H1 (cell line): ENCODE measurements around the gene BRD9. TPM values are rescaled to one million over a fixed set of nuclear protein-coding genes. Genes with fewer than 3 reads are reported as not detected.

Experiments used
- CTCF ChIA-PET: fragments of 300-600 bp; sonication (Branson Sonifier 250); formaldehyde crosslinking; loops from one replicate; lab custom pipeline; 2021; ENCODE audit not compliant: partially characterized antibody; lab: Charles Lee
- POLR2A ChIA-PET: fragments of 300-600 bp; sonication (Branson Sonifier 250); formaldehyde crosslinking; loops from one replicate; lab custom pipeline; 2021; ENCODE audit warnings: inconsistent platforms; ENCODE audit not compliant: partially characterized antibody; lab: Charles Lee
- DNase-seq, 2 experiments: peaks; one replicate each; pipeline versions ENCODE4 v3.0.0 to v3.0.0-alpha.2; 2010 to 2022; ENCODE audit warnings: low spot score in 2 of 2, low read depth in 1 of 2, mixed read lengths in 1 of 2
- FAIRE-seq: peaks from 2 replicates; lab custom pipeline; 2011; peaks lifted over from hg19 to GRCh38; lab: Jason Lieb, UNC
- H2AFZ ChIP-seq: 2 replicates; pipeline ENCODE4 v1.8.1; 2012; ENCODE audit warnings: low read length, inconsistent platforms
- H2AK5ac ChIP-seq: 2 replicates; pipeline ENCODE4 v1.6.1; 2013; ENCODE audit warnings: low read depth, low read length
- H2BK120ac ChIP-seq: replicated peaks from 2 replicates; pipeline ENCODE3; 2013; ENCODE audit warnings: low read depth, low read length, inconsistent platforms
- H2BK12ac ChIP-seq: 2 replicates; pipeline ENCODE4 v1.6.1; 2013; ENCODE audit warnings: low read depth, low read length
- H2BK15ac ChIP-seq: 2 replicates; pipeline ENCODE4 v1.6.1; 2013; ENCODE audit warnings: low read length
- H2BK20ac ChIP-seq: 2 replicates; pipeline ENCODE4 v1.6.1; 2013; ENCODE audit warnings: low read length
- H2BK5ac ChIP-seq: 2 replicates; pipeline ENCODE4 v1.6.1; 2013; ENCODE audit warnings: low read depth, low read length
- H3K14ac ChIP-seq: 2 replicates; pipeline ENCODE4 v1.6.1; 2013; ENCODE audit warnings: inconsistent platforms; ENCODE audit not compliant: insufficient read length
- H3K18ac ChIP-seq: 2 replicates; pipeline ENCODE4 v1.6.1; 2013; ENCODE audit warnings: low read length; ENCODE audit errors: extremely low read depth
- H3K23ac ChIP-seq: 2 replicates; pipeline ENCODE4 v1.6.1; 2013; ENCODE audit warnings: inconsistent platforms; ENCODE audit not compliant: insufficient read length
- H3K23me2 ChIP-seq: 2 replicates; pipeline ENCODE4 v1.6.1; 2013; ENCODE audit warnings: low read depth, low read length
- H3K27ac ChIP-seq: 2 replicates; pipeline ENCODE4 v1.6.1; 2011; ENCODE audit warnings: low read depth, low read length, inconsistent platforms
- H3K27me3 ChIP-seq, 4 experiments: replicated peaks in 1 of 4; 1 replicate in 1 of 4; 2 replicates in 3 of 4; pipeline versions ENCODE4 v1.6.1 to v1.8.1; 2011 to 2013; ENCODE audit warnings: low read length in 3 of 4, mild to moderate bottlenecking in 3 of 4, inconsistent platforms in 2 of 4, mixed read lengths in 2 of 4, moderate library complexity in 1 of 4; ENCODE audit not compliant: control insufficient read depth in 3 of 4, insufficient read depth in 3 of 4; ENCODE audit errors: extremely low read depth in 1 of 4
- H3K36me3 ChIP-seq, 4 experiments: 2 replicates each; pipeline versions ENCODE4 v1.6.1 to v1.8.1; 2011 to 2013; ENCODE audit warnings: mild to moderate bottlenecking in 4 of 4, low read length in 3 of 4, moderate library complexity in 2 of 4, control low read depth in 1 of 4, inconsistent platforms in 1 of 4; ENCODE audit not compliant: insufficient read depth in 4 of 4, control insufficient read depth in 2 of 4
- H3K4ac ChIP-seq: replicated peaks from 2 replicates; pipeline ENCODE3; 2013; ENCODE audit warnings: low read length, low read depth, mixed read lengths, inconsistent platforms; ENCODE audit not compliant: insufficient read length
- H3K4me1 ChIP-seq, 4 experiments: replicated peaks in 1 of 4; 1 replicate in 1 of 4; 2 replicates in 3 of 4; pipeline versions ENCODE4 v1.6.1 to v1.8.1; 2011 to 2013; ENCODE audit warnings: low read length in 3 of 4, inconsistent platforms in 2 of 4, mixed read lengths in 1 of 4; ENCODE audit not compliant: insufficient read depth in 4 of 4, control insufficient read depth in 3 of 4
- H3K4me2 ChIP-seq, 2 experiments: 2 replicates each; pipeline versions ENCODE4 v1.6.1 to v1.8.1; 2011 to 2013; ENCODE audit warnings: low read depth in 2 of 2, low read length in 2 of 2, control low read depth in 1 of 2, inconsistent platforms in 1 of 2, mild to moderate bottlenecking in 1 of 2; ENCODE audit not compliant: insufficient read depth in 1 of 2
- H3K4me3 ChIP-seq, 4 experiments: fragments of 200-600, 300-600 bp in 1 of 4; sonication (generic), shearing (Covaris generic), sonication (Bioruptor Twin) in 1 of 4; 2 replicates each; pipeline versions ENCODE4 v1.5.1 to v1.8.1; 2011 to 2016; ENCODE audit warnings: low read length in 4 of 4, low read depth in 3 of 4, control low read depth in 2 of 4, inconsistent platforms in 2 of 4, mild to moderate bottlenecking in 2 of 4, mixed read lengths in 1 of 4, moderate library complexity in 1 of 4; ENCODE audit not compliant: insufficient read depth in 2 of 4; ENCODE audit errors: extremely low read depth in 1 of 4
- H3K56ac ChIP-seq: replicated peaks from 2 replicates; pipeline ENCODE3; 2013; ENCODE audit warnings: low read depth, mild to moderate bottlenecking, mixed read lengths, low read length, inconsistent platforms; ENCODE audit not compliant: insufficient read length
- H3K79me1 ChIP-seq: 2 replicates; pipeline ENCODE4 v1.6.1; 2013; ENCODE audit warnings: low read depth, low read length, control low read depth
- H3K79me2 ChIP-seq, 2 experiments: 2 replicates each; pipeline versions ENCODE4 v1.6.1 to v1.8.1; 2012 to 2013; ENCODE audit warnings: low read length in 2 of 2, mild to moderate bottlenecking in 2 of 2, inconsistent platforms in 1 of 2; ENCODE audit not compliant: insufficient read depth in 2 of 2, control insufficient read depth in 1 of 2
- H3K9ac ChIP-seq, 4 experiments: replicated peaks in 1 of 4; 1 replicate in 1 of 4; 2 replicates in 3 of 4; pipeline versions ENCODE4 v1.6.1 to v1.8.1; 2011 to 2013; ENCODE audit warnings: low read depth in 3 of 4, low read length in 3 of 4, control low read depth in 2 of 4, mild to moderate bottlenecking in 2 of 4, moderate library complexity in 2 of 4, inconsistent platforms in 1 of 4; ENCODE audit errors: extremely low read depth in 1 of 4
- H3K9me3 ChIP-seq, 2 experiments: 2 replicates each; pipeline versions ENCODE4 v1.6.1 to v1.8.1; 2012 to 2013; ENCODE audit warnings: mild to moderate bottlenecking in 2 of 2, moderate library complexity in 2 of 2, control low read depth in 1 of 2, inconsistent platforms in 1 of 2, low read depth in 1 of 2, low read length in 1 of 2, mixed read lengths in 1 of 2; ENCODE audit not compliant: insufficient read depth in 2 of 2
- H4K20me1 ChIP-seq, 2 experiments: replicated peaks in 1 of 2; 2 replicates each; pipeline versions ENCODE3 to v1.8.1; 2011 to 2013; ENCODE audit warnings: inconsistent platforms in 2 of 2, low read length in 2 of 2, mild to moderate bottlenecking in 1 of 2; ENCODE audit not compliant: insufficient read depth in 2 of 2, control insufficient read depth in 1 of 2
- H4K5ac ChIP-seq: 2 replicates; pipeline ENCODE4 v1.6.1; 2013; ENCODE audit warnings: low read length, low read depth, mixed read lengths, inconsistent platforms; ENCODE audit not compliant: insufficient read length
- H4K8ac ChIP-seq: 2 replicates; pipeline ENCODE4 v1.8.0; 2013; ENCODE audit warnings: mild to moderate bottlenecking, moderate library complexity, low read length, inconsistent platforms; ENCODE audit not compliant: insufficient read depth; ENCODE audit errors: extremely low read depth
- H4K91ac ChIP-seq: replicated peaks from 2 replicates; pipeline ENCODE3; 2013; ENCODE audit warnings: low read length, mixed read lengths, inconsistent platforms; ENCODE audit not compliant: insufficient read length
- ASH2L ChIP-seq: fragments of 200-600, 300-600 bp; sonication (generic); IDR thresholded peaks from one replicate; pipeline ENCODE4 v1.7.1; 2017; ENCODE audit warnings: low read length
- BACH1 ChIP-seq: IDR thresholded peaks from 2 replicates; pipeline ENCODE4 v1.6.1; 2012; ENCODE audit warnings: low read length, improper control_type of control experiment
- CREB1 ChIP-seq: IDR thresholded peaks from 2 replicates; pipeline ENCODE4 v1.6.1; 2012; ENCODE audit warnings: inconsistent platforms
- EZH2 ChIP-seq: fragments of 200-600 bp; sonication (generic); IDR thresholded peaks from 2 replicates; pipeline ENCODE4 v1.7.1; 2012; ENCODE audit warnings: low read depth, mild to moderate bottlenecking, moderate library complexity, low read length, inconsistent platforms; ENCODE audit not compliant: severe bottlenecking
- GTF2F1 ChIP-seq: IDR thresholded peaks from 2 replicates; pipeline ENCODE4 v1.6.1; 2012; ENCODE audit warnings: low read depth, low read length, improper control_type of control experiment, borderline replicate concordance
- JUN ChIP-seq: IDR thresholded peaks from 2 replicates; pipeline ENCODE4 v1.6.1; 2011; ENCODE audit warnings: low read depth, mild to moderate bottlenecking, improper control_type of control experiment, low read length
- NRF1 ChIP-seq: IDR thresholded peaks from 2 replicates; pipeline ENCODE4 v1.6.1; 2011; ENCODE audit warnings: mild to moderate bottlenecking, low read depth, low read length, improper control_type of control experiment
- RNF2 ChIP-seq: fragments of 200-900, 300-1000 bp; sonication (generic); IDR thresholded peaks from 2 replicates; pipeline ENCODE4 v1.7.1; 2016; ENCODE audit warnings: borderline replicate concordance, low read depth, mild to moderate bottlenecking, antibody characterized with exemption, low read length; ENCODE audit not compliant: poor library complexity, severe bottlenecking; ENCODE audit errors: missing control alignments
- SIRT6 ChIP-seq: IDR thresholded peaks from one replicate; pipeline ENCODE4 v1.7.1; 2012; ENCODE audit warnings: low read length, inconsistent platforms
- SUZ12 ChIP-seq: fragments of 200-600 bp; sonication (generic); IDR thresholded peaks from 2 replicates; pipeline ENCODE4 v1.6.1; 2012; ENCODE audit warnings: mild to moderate bottlenecking, inconsistent platforms, low read length, moderate library complexity, mixed read lengths
- TAF7 ChIP-seq: optimal IDR thresholded peaks from 2 replicates; pipeline ENCODE3; 2011; ENCODE audit warnings: low read depth, mild to moderate bottlenecking, inconsistent platforms, low read length, moderate library complexity, borderline replicate concordance
- TEAD4 ChIP-seq: IDR thresholded peaks from 2 replicates; pipeline ENCODE4 v1.6.1; 2012; ENCODE audit warnings: low read depth, low read length, inconsistent platforms, mixed read lengths
- ZNF274 ChIP-seq: IDR thresholded peaks from 2 replicates; pipeline ENCODE4 v1.7.0; 2012; ENCODE audit warnings: low read length, borderline replicate concordance; ENCODE audit errors: extremely low read depth
- WGBS, 2 experiments: shearing (Covaris generic) in 1 of 2; methylation state at CpG; one replicate each; pipeline versions ENCODE4 v1.1.6 to v1.1.7; 2013 to 2015; ENCODE audit warnings: low lambda C conversion rate in 2 of 2, mixed read lengths in 2 of 2, inconsistent platforms in 1 of 2, low coverage in 1 of 2, missing lambda C conversion rate in 1 of 2; ENCODE audit not compliant: insufficient replicate concordance in 2 of 2, insufficient coverage in 1 of 2, insufficient read length in 1 of 2; ENCODE audit errors: extremely low coverage in 1 of 2, missing lambda C conversion rate in 1 of 2; 5-methylcytosine and 5-hydroxymethylcytosine counted together
- polyA plus RNA-seq, 7 experiments: library from polyadenylated mRNA; depleted of rRNA in 3 of 7; stranded (reverse) in 5 of 7; unstranded in 2 of 7; fragments of >200 nt in 5 of 7; fragments of 200-250 nt in 2 of 7; gene quantifications; 1 replicate in 5 of 7; 2 replicates in 1 of 7; 4 replicates in 1 of 7; pipeline versions ENCODE4 v1.2.1 to v1.2.3, GENCODE V29; 2011 to 2013; ENCODE audit warnings: missing spikeins in 2 of 7, mixed read lengths in 2 of 7
- total RNA-seq: library from RNA; stranded (reverse); fragmentation: NEBNext Ultra II Directional; extraction: Animal tissue kit (Norgen Biotek cat#: 25700); gene quantifications from 2 replicates; pipeline ENCODE4 v1.2.1, GENCODE V29; 2021
- TF ChIP-seq, protein P1 (sequence below): IDR thresholded peaks from 2 replicates; pipeline ENCODE4 v1.6.1; 2012; ENCODE audit warnings: inconsistent platforms

The BRD9 gene
- total and polyA plus RNA-seq, 2 of the 8 experiments (the other 6 are each of a cell fraction or from before 2014, with no cell fraction given) = 9.3 to 49.4 TPM

DNA sequence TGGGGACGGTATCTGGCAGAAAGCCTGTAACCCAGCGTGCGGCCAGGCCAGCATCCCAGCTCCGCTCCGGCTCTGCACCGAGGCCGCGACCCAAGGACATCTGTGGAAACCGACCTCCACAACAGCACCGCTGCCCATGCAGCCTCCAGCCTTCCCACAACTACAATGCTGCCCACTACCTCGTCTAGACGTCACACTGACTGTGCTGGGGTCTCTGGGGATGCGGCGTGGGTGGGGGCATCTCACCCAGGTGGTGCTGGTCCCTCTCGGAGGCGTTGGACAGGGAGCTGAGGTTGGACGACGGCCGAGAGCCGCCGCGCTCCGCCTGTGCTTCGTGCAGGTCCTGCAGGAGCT, 27.5 kb downstream of the BRD9 start:
- no peak for FAIRE-seq
- ChIA-PET POLR2A (interaction anchor here (1.2 to 6.9 kb wide), 6 partner anchors 11 to 36 kb away, joined by 5 to 46 read pairs (median 8); partner anchors contain the start of genes BRD9, TRIP13 and ZDHHC11), CTCF (no interaction called here)
- H3K4me1 ChIP-seq = no peaks in the 10 kb centered on the region; a peak in 1 of 7 replicates
- WGBS, 2 experiments = 86% methylated on average over 24 of the region's 24 CpGs; no CpG with 5 or more reads in 1 of the 2 experiments
- no peak for DNase-seq
- no peak overlapping the region for H2BK12ac ChIP-seq
- H3K18ac ChIP-seq = no peak overlapping the region
- no peak overlapping the region for H2BK5ac ChIP-seq
- H3K79me2 ChIP-seq = peaks cover 0 to 2% of the 10 kb centered on the region in 2 experiments; a peak in 1 of 4 replicates
- H3K36me3 ChIP-seq = peaks cover 33 to 64% (median 52%) of the 10 kb centered on the region in 4 experiments
- H2BK120ac ChIP-seq = no peak overlapping the region
- no peak overlapping the region for H2AK5ac ChIP-seq
- no peak overlapping the region for H3K4me3 ChIP-seq
- H3K4me2 ChIP-seq = no peak overlapping the region
- no peak overlapping the region for H2BK20ac ChIP-seq
- H2BK15ac ChIP-seq = no peak overlapping the region
- H3K14ac ChIP-seq = no peak overlapping the region
- H3K9ac ChIP-seq = no peak overlapping the region
- H4K8ac ChIP-seq = no peak overlapping the region; the same call in 1 of the 2 replicates
- H3K9me3 ChIP-seq = no peaks in the 10 kb centered on the region
- no peak overlapping the region for H4K5ac ChIP-seq
- H4K20me1 ChIP-seq = peaks cover 8 to 43% of the 10 kb centered on the region in 2 experiments
- H4K91ac ChIP-seq = no peak overlapping the region
- H2AFZ ChIP-seq = no peak overlapping the region
- H3K79me1 ChIP-seq = no peaks in the 10 kb centered on the region; the same call in 1 of the 2 replicates
- peaks cover 2% of the 10 kb centered on the region; the same call in 1 of the 2 replicates for H3K23me2 ChIP-seq
- no peak overlapping the region for H3K56ac ChIP-seq
- no peaks in the 10 kb centered on the region for H3K27me3 ChIP-seq
- no peak overlapping the region for H3K23ac ChIP-seq
- no peak overlapping the region for H3K4ac ChIP-seq
- no peak overlapping the region for H3K27ac ChIP-seq
- TF ChIP-seq ZNF274 = no peak
- TF ChIP-seq RNF2 = no peak
- no peak for TF ChIP-seq TAF7
- no peak for TF ChIP-seq JUN
- no peak for TF ChIP-seq TEAD4
- no peak for TF ChIP-seq CREB1
- TF ChIP-seq, protein P1, sequence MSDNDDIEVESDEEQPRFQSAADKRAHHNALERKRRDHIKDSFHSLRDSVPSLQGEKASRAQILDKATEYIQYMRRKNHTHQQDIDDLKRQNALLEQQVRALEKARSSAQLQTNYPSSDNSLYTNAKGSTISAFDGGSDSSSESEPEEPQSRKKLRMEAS = no peak
- TF ChIP-seq NRF1 = no peak
- TF ChIP-seq ASH2L = no peak
- no peak for TF ChIP-seq SIRT6
- TF ChIP-seq SUZ12 = no peak
- TF ChIP-seq BACH1 = no peak
- TF ChIP-seq EZH2 = no peak
- TF ChIP-seq GTF2F1 = no peak
